GM04503 (cell line): Measurements from ENCODE around the gene KRT80.

Source experiments
- DNase-seq: peaks from one replicate; pipeline ENCODE4 v3.0.0-alpha.2; 2012; ENCODE audit warnings: low read depth

Gene KRT80

GRCh38 chr12:52152905-52153317 lies 38.9 kb downstream of the KRT80 start:
- DNase-seq, result no peak

- no peak for DNase-seq
Measured at GRCh38 chr12:52151837-52152783, 39.7 kb downstream of the KRT80 start.

- DNase-seq, result no peak
Measured at GRCh38 chr12:52151153-52151836, 40.5 kb downstream of the KRT80 start.

- DNase-seq, result no peak
Measured at GRCh38 chr12:52149651-52150241, 42.1 kb downstream of the KRT80 start.

GRCh38 chr12:52149182-52149641 lies 42.6 kb downstream of the KRT80 start:
- no peak for DNase-seq

GRCh38 chr12:52148464-52149181 lies 43.2 kb downstream of the KRT80 start:
- no peak for DNase-seq

- no peak for DNase-seq
Measured at GRCh38 chr12:52147964-52148463, 43.8 kb downstream of the KRT80 start.

- DNase-seq, result peak; percentile 96
Measured at GRCh38 chr12:52147367-52147963, 44.3 kb downstream of the KRT80 start.

- DNase-seq, result no peak
Measured at GRCh38 chr12:52146822-52147366, 44.9 kb downstream of the KRT80 start.

GRCh38 chr12:52146089-52146821 lies 45.6 kb downstream of the KRT80 start:
- DNase-seq, result no peak

- DNase-seq, result no peak
Measured at GRCh38 chr12:52145228-52146088, 46.4 kb downstream of the KRT80 start.

- DNase-seq, result no peak
Measured at GRCh38 chr12:52144512-52145227, 47.1 kb downstream of the KRT80 start.

- no peak for DNase-seq
Measured at GRCh38 chr12:52142431-52142830, 49.4 kb downstream of the KRT80 start.

GRCh38 chr12:52141875-52142274 lies 49.9 kb downstream of the KRT80 start:
- no peak for DNase-seq

- no peak for DNase-seq
Measured at GRCh38 chr12:52141306-52141705, 50.5 kb downstream of the KRT80 start.

GRCh38 chr12:52139579-52140062 lies 52.2 kb downstream of the KRT80 start:
- no peak for DNase-seq

- no peak for DNase-seq
Measured at GRCh38 chr12:52139147-52139546, 52.7 kb downstream of the KRT80 start.

- no peak for DNase-seq
Measured at GRCh38 chr12:52137746-52138145, 54.1 kb downstream of the KRT80 start.

GRCh38 chr12:52132754-52133161 lies 59.1 kb downstream of the KRT80 start:
- no peak for DNase-seq
